ENCODE data around the gene RHEX.
"Not testable (repeated sequence)": the region's sequence is repeated elsewhere in the genome, so short reads cannot be mapped to it uniquely, and the experiment has no call there.

The RHEX gene, protein sequence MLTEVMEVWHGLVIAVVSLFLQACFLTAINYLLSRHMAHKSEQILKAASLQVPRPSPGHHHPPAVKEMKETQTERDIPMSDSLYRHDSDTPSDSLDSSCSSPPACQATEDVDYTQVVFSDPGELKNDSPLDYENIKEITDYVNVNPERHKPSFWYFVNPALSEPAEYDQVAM
- 0 to 0.21 (median 0) reads per million in 9 experiments for total RNA-seq

GRCh38 chr1:206052919-206053610 is at the start of gene RHEX:
Gene RHEX, plus strand, starts transcription at chr1:206053173. Its CDS starts 44,656 bp downstream, at chr1:206097829.
- not testable (repeated sequence) for H3K9me3 Mint-ChIP-seq; H3K27me3 Mint-ChIP-seq; H3K36me3 Mint-ChIP-seq (ENCODE audit: insufficient read depth); ATAC-seq (replicated peaks); DNase-seq
- Mint-ChIP-seq H3K4me1 (ENCODE audit: low read depth in 2 of 2) (peaks cover 5 to 18% of the 10 kb centered on the region in 2 donors), H3K27ac (peak within 1 kb of the TSS in 1 of 2 donors; percentile 27), H3K4me3 (peak within 1 kb of the TSS in 1 of 2 donors; percentile 24)

DNA sequence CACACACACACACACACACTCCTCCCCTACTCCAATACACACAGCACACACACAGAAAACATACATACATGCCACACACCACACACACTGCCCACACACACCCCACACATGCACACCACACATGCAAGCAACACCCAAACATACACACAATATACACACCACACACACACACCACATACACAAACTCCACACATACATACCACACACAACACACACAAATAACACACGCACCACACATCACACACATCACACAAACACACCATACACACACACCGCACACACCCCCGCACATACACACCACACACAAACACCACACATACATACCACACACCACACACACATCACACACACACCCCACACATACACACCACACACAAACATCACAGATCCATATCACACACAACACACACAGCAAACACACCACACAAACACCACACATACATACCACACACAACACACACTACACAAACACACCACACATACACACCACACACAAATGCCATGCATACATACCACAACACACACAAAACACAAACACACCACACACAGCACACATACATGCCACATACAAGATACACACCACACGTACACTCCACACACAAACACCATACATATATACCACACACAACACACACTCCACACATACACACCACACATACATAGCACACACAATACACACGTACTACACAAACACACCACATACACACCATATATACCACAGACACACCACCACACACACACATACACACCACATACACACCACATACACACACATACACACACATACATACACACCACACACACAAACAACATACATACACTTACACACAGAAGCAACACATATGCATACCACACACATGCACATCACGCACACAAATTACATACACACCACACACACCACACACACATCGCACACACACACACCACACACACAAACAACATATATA is 48.8 kb upstream of the RHEX start:
- no peak overlapping the region for H3K27ac Mint-ChIP-seq
- H3K36me3 Mint-ChIP-seq (ENCODE audit: insufficient read depth): no peaks in the 10 kb centered on the region
- no peak overlapping the region for H3K4me3 Mint-ChIP-seq
- ATAC-seq (replicated peaks) (no peak), DNase-seq (no peak)
- H3K4me1 Mint-ChIP-seq (ENCODE audit: low read depth in 2 of 2): peaks cover 0 to 2% of the 10 kb centered on the region in 2 donors
- H3K9me3 Mint-ChIP-seq: no peaks in the 10 kb centered on the region
- H3K27me3 Mint-ChIP-seq: peaks cover 11 to 23% of the 10 kb centered on the region in 2 donors

GRCh38 chr1:206004826-206005225 is 48.1 kb upstream of the RHEX start:
- H3K27me3 Mint-ChIP-seq: peaks cover 11 to 23% of the 10 kb centered on the region in 2 donors
- H3K4me3 Mint-ChIP-seq: no peak overlapping the region
- no peaks in the 10 kb centered on the region for H3K9me3 Mint-ChIP-seq
- no peak overlapping the region for H3K27ac Mint-ChIP-seq
- DNase-seq (no peak), ATAC-seq (replicated peaks) (no peak)
- no peaks in the 10 kb centered on the region for H3K36me3 Mint-ChIP-seq (ENCODE audit: insufficient read depth)
- peaks cover 0 to 2% of the 10 kb centered on the region in 2 donors for H3K4me1 Mint-ChIP-seq (ENCODE audit: low read depth in 2 of 2)

DNA sequence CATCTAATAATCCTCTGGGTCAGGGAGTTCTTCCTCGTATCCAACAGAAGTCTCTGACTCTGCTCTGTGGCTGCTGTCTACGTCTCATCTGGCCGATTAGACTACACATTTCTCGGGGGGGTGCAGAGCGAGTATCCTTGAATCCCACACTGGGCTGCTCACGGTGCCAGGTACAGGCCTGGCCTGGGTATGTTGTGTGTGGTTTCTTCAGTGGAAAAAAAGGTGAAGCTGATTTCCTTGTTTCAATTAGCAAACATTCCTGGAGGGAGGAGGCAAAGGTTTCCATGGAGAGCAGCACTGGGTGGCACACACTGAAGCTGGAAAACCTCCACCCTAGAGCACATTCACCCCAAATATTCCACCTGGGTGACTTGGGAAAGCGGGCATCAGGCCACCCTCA is 47.7 kb upstream of the RHEX start:
- Mint-ChIP-seq H3K27ac (no peak overlapping the region), H3K4me1 (ENCODE audit: low read depth in 2 of 2) (peaks cover 0 to 2% of the 10 kb centered on the region in 2 donors), H3K27me3 (peaks cover 11 to 23% of the 10 kb centered on the region in 2 donors), H3K36me3 (ENCODE audit: insufficient read depth) (no peaks in the 10 kb centered on the region), H3K4me3 (no peak overlapping the region), H3K9me3 (no peaks in the 10 kb centered on the region)
- ATAC-seq (replicated peaks) (no peak), DNase-seq (no peak)

GRCh38 chr1:206005778-206006180 is 47.2 kb upstream of the RHEX start:
- no peak overlapping the region for H3K4me3 Mint-ChIP-seq
- DNase-seq (no peak), ATAC-seq (replicated peaks) (no peak)
- peaks cover 13 to 23% of the 10 kb centered on the region in 2 donors for H3K27me3 Mint-ChIP-seq
- no peak overlapping the region for H3K27ac Mint-ChIP-seq
- H3K4me1 Mint-ChIP-seq (ENCODE audit: low read depth in 2 of 2): peaks cover 0 to 2% of the 10 kb centered on the region in 2 donors
- no peaks in the 10 kb centered on the region for H3K36me3 Mint-ChIP-seq (ENCODE audit: insufficient read depth)
- no peaks in the 10 kb centered on the region for H3K9me3 Mint-ChIP-seq

- H3K27ac Mint-ChIP-seq: no peak overlapping the region
- H3K27me3 Mint-ChIP-seq: peaks cover 23 to 24% of the 10 kb centered on the region in 2 donors
- H3K4me1 Mint-ChIP-seq (ENCODE audit: low read depth in 2 of 2): peaks cover 2 to 4% of the 10 kb centered on the region in 2 donors
- DNase-seq (no peak), ATAC-seq (replicated peaks) (no peak)
- no peak overlapping the region for H3K4me3 Mint-ChIP-seq
- H3K9me3 Mint-ChIP-seq: no peaks in the 10 kb centered on the region
- H3K36me3 Mint-ChIP-seq (ENCODE audit: insufficient read depth): no peaks in the 10 kb centered on the region
Measured at GRCh38 chr1:206006946-206007345, 46.0 kb upstream of the RHEX start.

DNA sequence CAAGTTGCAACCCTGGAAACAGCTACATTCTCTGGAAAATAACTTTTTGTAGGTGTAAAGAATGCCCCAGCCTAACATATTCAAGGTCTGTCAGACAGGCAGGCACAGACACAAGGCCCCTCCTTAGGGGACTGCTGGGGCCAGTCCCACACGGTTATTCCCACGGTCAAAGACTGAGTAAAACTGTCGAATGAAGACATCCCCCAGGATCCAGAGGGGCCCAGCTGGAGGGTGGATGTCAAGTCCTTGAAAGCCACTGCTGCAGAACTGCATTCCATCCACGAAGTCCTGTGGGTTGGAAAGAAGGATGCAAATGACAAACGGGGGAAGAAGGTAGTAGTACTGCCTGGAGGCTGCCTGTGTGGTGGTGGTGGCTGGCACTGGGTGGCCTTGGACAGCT is 42.9 kb upstream of the RHEX start:
- Mint-ChIP-seq H3K4me3 (no peak overlapping the region), H3K4me1 (ENCODE audit: low read depth in 2 of 2) (peaks cover 4 to 11% of the 10 kb centered on the region in 2 donors), H3K27ac (no peak overlapping the region), H3K9me3 (no peaks in the 10 kb centered on the region), H3K27me3 (peaks cover 14 to 25% of the 10 kb centered on the region in 2 donors), H3K36me3 (ENCODE audit: insufficient read depth) (no peaks in the 10 kb centered on the region)
- ATAC-seq (replicated peaks) (no peak), DNase-seq (no peak)

DNA sequence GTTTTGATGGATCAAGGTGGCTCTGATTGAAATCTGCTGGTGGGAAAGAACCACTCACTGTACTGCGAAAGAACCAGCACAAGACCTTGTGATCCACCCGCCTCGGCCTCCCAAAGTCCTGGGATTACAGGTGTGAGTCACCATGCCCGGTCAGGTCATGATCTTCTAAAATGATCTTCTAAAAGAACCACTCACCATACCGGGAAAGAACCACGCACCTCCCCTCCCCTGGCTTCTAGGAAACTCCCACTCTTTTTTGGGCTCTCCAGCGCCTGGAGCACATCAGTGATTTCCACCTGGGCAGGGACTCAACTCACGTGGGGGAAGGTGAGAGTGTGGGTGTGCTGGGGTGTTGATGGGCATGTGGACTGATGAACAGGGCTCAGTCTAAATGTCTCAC is 41.9 kb upstream of the RHEX start:
- Mint-ChIP-seq H3K9me3 (no peaks in the 10 kb centered on the region), H3K27ac (no peak overlapping the region), H3K27me3 (peaks cover 12 to 21% of the 10 kb centered on the region in 2 donors), H3K4me3 (no peak overlapping the region), H3K36me3 (ENCODE audit: insufficient read depth) (no peaks in the 10 kb centered on the region), H3K4me1 (ENCODE audit: low read depth in 2 of 2) (peaks cover 4 to 11% of the 10 kb centered on the region in 2 donors)
- ATAC-seq (replicated peaks): no peak
- no peak for DNase-seq

- no peaks in the 10 kb centered on the region for H3K36me3 Mint-ChIP-seq (ENCODE audit: insufficient read depth)
- DNase-seq (peak in 2 of 3 experiments; percentile 6 to 10), ATAC-seq (replicated peaks) (peak; percentile 94)
- peak overlapping the region in 1 of 2 donors; percentile 54 for H3K4me3 Mint-ChIP-seq
- H3K27ac Mint-ChIP-seq: peak overlapping the region in 1 of 2 donors; percentile 26
- H3K27me3 Mint-ChIP-seq: peaks cover 4 to 14% of the 10 kb centered on the region in 2 donors
- no peaks in the 10 kb centered on the region for H3K9me3 Mint-ChIP-seq
- H3K4me1 Mint-ChIP-seq (ENCODE audit: low read depth in 2 of 2): peaks cover 4 to 9% of the 10 kb centered on the region in 2 donors
Measured at GRCh38 chr1:206012086-206012859, 40.7 kb upstream of the RHEX start.

DNA sequence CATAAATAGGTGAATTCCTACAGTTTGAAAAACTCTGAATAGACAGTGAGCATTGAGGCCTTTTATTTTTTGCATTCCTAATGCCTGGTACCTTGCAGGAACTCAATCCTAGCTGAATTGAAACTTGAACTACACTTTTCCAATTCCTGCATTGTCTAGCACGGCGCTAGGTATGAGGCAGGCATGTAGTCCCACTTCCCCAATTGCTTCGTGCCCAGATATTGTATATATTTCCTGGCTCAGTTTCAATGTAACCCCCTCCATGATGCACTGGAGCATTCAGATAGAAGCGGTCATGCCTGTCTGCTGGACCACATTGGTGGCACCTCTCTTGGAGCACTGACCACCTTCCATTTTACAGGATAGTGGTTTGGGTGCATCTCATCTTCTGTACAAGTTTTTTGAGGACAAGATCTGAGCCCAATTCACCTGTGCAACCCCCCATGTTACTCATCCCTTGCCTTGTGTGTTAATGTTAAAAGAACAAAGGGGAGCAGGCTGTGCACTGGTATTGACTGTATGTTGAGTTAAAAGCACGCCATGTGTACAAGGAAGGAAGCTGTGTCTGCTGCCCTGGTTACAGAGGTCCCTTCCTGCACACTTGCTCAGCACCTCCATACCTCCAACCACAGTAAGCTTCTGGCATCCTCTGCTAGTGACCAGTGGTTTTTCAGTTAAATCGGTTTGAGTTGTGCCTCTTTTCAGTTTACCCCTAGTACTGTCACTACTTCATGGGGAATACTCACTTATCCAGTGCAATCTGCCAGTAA is 39.8 kb upstream of the RHEX start:
- no peak overlapping the region for H3K27ac Mint-ChIP-seq

DNA sequence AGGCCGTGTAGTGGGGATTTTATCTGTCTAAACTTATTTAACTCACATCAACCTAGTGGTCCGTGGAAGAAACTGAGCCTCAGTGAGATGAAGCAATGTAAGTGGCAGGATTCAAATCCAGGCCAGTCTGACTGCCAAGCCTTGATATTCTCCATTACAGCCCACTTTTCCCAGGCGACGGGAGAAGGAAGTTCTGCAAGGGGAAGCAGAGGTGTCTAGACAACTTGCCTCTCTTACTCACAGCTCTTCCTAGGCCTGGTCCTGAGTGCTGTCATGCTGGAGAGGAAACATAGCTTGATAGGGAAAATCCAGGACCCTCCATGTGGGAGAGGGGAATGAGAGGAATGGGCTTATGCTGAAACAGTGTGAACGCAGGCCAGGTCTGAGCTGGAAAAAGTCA is 38.4 kb upstream of the RHEX start:
- Mint-ChIP-seq H3K36me3 (ENCODE audit: insufficient read depth) (no peaks in the 10 kb centered on the region), H3K27ac (no peak overlapping the region), H3K27me3 (peaks cover 0 to 14% of the 10 kb centered on the region in 2 donors), H3K4me3 (no peak overlapping the region), H3K4me1 (ENCODE audit: low read depth in 2 of 2) (peaks cover 4 to 9% of the 10 kb centered on the region in 2 donors), H3K9me3 (no peaks in the 10 kb centered on the region)
- ATAC-seq (replicated peaks) (no peak), DNase-seq (no peak)

More for the DNA sequence above, 39.8 kb upstream of the RHEX start:
- Mint-ChIP-seq H3K9me3 (no peaks in the 10 kb centered on the region), H3K4me3 (no peak overlapping the region), H3K36me3 (ENCODE audit: insufficient read depth) (no peaks in the 10 kb centered on the region), H3K4me1 (ENCODE audit: low read depth in 2 of 2) (peaks cover 4 to 9% of the 10 kb centered on the region in 2 donors), H3K27me3 (peaks cover 0 to 14% of the 10 kb centered on the region in 2 donors)
- no peak for DNase-seq
- ATAC-seq (replicated peaks): no peak

DNA sequence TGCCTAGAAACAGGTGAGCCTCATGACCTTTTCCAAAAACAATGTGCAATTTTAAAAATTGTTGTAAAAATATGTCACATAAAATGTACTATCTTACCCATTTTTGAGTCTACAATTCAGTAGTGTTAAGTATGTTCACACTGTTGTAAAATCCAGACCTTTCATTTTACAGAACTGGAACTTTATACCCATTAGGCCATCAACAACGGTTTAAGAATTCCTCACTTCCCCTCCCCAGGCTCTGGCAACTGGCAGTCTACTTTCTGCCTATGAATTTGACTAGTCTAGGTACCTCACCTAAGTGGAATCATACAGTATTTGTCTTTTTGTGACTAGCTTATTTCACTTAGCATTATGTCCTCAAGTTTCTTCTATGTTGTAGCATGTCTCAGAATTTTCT is 37.9 kb upstream of the RHEX start:
- Mint-ChIP-seq H3K27me3 (peaks cover 0 to 14% of the 10 kb centered on the region in 2 donors), H3K36me3 (ENCODE audit: insufficient read depth) (no peaks in the 10 kb centered on the region), H3K4me3 (no peak overlapping the region), H3K9me3 (no peaks in the 10 kb centered on the region), H3K27ac (no peak overlapping the region), H3K4me1 (ENCODE audit: low read depth in 2 of 2) (peaks cover 4 to 9% of the 10 kb centered on the region in 2 donors)
- DNase-seq: no peak
- ATAC-seq (replicated peaks): no peak
